NB4 (cell line): ENCODE data around the gene MARK2.

Experiments
- CTCF ChIP-seq: IDR thresholded peaks from one replicate; pipeline ENCODE4 v1.5.1; 2012; ENCODE audit warnings: low read depth, low read length
- MAX ChIP-seq: IDR thresholded peaks from 2 replicates; pipeline ENCODE4 v1.6.1; 2011; ENCODE audit warnings: low read depth, low read length
- MYC ChIP-seq: IDR thresholded peaks from 2 replicates; pipeline ENCODE4 v1.6.1; 2011; ENCODE audit warnings: low read depth, low read length
- POLR2A ChIP-seq: IDR thresholded peaks from 2 replicates; pipeline ENCODE4 v1.6.1; 2011; ENCODE audit warnings: mild to moderate bottlenecking; ENCODE audit not compliant: insufficient read length; ENCODE audit errors: extremely low read depth

- no peak for TF ChIP-seq CTCF
- no peak for TF ChIP-seq POLR2A
- no peak for TF ChIP-seq MAX
- TF ChIP-seq MYC: no peak
Measured at GRCh38 chr11:63845911-63846310, 7.0 kb downstream of the MARK2 start.
